IgD-negative memory B cell (primary cell): ENCODE data around the gene FAT1. TPM values are rescaled to one million over a fixed set of nuclear protein-coding genes. Genes with fewer than 3 reads are reported as not detected.
A peak's percentile ranks its signal among the peaks of the same experiment; 100 is the strongest.

Experiments used
- H3K27ac Mint-ChIP-seq, 3 donors: one replicate each; pipeline ENCODE4 v1.8.0; 2020 to 2022; ENCODE audit warnings: mild to moderate bottlenecking in 3 of 3, mixed read lengths in 3 of 3, moderate library complexity in 1 of 3
- H3K27me3 Mint-ChIP-seq: one replicate; pipeline ENCODE4 v1.8.0; 2021; ENCODE audit warnings: mixed read lengths
- H3K36me3 Mint-ChIP-seq: one replicate; pipeline ENCODE4 v1.8.0; 2020; ENCODE audit warnings: mild to moderate bottlenecking, mixed read lengths
- H3K4me1 Mint-ChIP-seq, 3 donors: one replicate each; pipeline ENCODE4 v1.8.0; 2020 to 2022; ENCODE audit warnings: mixed read lengths in 3 of 3, mild to moderate bottlenecking in 1 of 3
- H3K4me3 Mint-ChIP-seq, 4 donors: one replicate each; pipeline ENCODE4 v1.8.0; 2020 to 2022; ENCODE audit warnings: mild to moderate bottlenecking in 4 of 4, mixed read lengths in 4 of 4, moderate library complexity in 3 of 4
- H3K9me3 Mint-ChIP-seq, 3 donors: one replicate each; pipeline ENCODE4 v1.8.0; 2020 to 2021; ENCODE audit warnings: mixed read lengths in 3 of 3, mild to moderate bottlenecking in 1 of 3
- polyA plus RNA-seq: library from polyadenylated mRNA; unstranded; fragments of 300-500 nt; fragmentation: Illumina TruSeq; gene quantifications from one replicate; pipeline ENCODE4 v1.2.3, GENCODE V29; 2021

Gene FAT1
- polyA plus RNA-seq, 1 donor from 2014 or later, result not detected

DNA sequence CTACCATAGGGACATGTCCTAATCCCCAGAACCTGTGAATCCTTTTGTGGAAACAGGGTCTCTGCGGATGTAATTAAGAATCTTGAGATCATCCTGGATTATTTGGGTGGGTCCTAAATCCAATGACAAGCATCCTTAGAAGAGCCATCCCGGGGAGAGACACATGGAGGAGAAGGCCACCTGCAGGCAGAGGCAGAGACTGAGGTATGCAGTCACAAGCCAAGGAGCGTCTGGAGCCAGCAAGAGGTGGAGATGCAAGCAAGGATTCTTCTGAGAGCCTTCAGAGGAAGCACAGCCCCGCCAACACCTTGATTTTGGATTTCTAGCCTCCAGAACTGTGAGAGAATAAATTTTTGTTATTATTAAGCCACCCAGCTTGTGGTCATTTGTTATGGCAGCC is 13.8 kb upstream of the FAT1 start:
- H3K27ac Mint-ChIP-seq, result peak overlapping the region in 1 of 3 donors; percentile 50
- H3K9me3 Mint-ChIP-seq, result peaks cover 3 to 4% (median 4%) of the 10 kb centered on the region in 3 donors
- H3K4me1 Mint-ChIP-seq, result peaks cover 0 to 1% (median 0%) of the 10 kb centered on the region in 3 donors
- peaks cover 2% of the 10 kb centered on the region for H3K36me3 Mint-ChIP-seq
- no peaks in the 10 kb centered on the region for H3K27me3 Mint-ChIP-seq
- H3K4me3 Mint-ChIP-seq, result no peak overlapping the region

DNA sequence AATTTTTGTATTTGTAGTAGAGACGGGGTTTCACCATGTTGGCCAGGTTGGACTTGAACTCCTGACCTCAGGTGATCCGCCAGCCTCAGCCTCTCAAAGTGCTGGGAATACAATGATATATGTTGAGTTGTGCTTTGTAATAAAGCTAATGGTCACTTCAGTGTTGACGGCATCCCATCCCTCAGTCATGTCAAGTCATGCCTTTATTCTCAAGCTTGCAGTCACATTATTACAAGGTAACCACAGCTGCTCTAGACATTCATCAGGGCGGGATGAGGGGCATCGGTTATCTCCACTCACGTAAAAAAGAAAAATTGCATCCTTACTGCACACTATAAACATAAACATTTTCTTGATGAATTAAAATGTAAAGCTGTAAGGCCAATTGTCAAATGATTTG is 12.8 kb upstream of the FAT1 start:
- Mint-ChIP-seq H3K4me3 (no peak overlapping the region), H3K27ac (no peak overlapping the region), H3K36me3 (peaks cover 2% of the 10 kb centered on the region), H3K27me3 (no peaks in the 10 kb centered on the region), H3K9me3 (peaks cover 3 to 4% (median 4%) of the 10 kb centered on the region in 3 donors), H3K4me1 (peaks cover 0 to 1% (median 0%) of the 10 kb centered on the region in 3 donors)

DNA sequence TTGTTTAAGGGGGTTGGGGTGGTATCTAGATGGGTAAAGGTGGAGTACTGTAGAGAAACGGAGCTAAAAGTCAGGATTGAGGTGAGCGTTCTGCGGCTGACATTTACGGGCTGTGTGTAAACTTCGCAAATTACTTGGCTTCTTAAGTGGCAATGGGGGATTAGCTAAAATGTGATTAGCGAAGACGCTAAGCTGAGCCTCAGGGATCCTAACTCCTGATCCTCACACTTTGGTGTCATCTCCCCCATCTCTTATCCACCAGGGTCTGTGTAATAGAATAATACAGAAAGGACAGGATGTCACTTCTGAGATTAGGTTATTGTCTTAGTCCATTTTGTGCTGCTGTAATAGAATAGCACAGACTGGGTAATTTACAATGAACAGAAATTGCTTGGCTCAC is 10.6 kb upstream of the FAT1 start:
- no peaks in the 10 kb centered on the region for H3K27me3 Mint-ChIP-seq
- H3K4me3 Mint-ChIP-seq, result no peak overlapping the region
- H3K36me3 Mint-ChIP-seq, result peaks cover 2% of the 10 kb centered on the region
- peaks cover 0 to 1% (median 0%) of the 10 kb centered on the region in 3 donors for H3K4me1 Mint-ChIP-seq
- peaks cover 3 to 4% (median 4%) of the 10 kb centered on the region in 3 donors for H3K9me3 Mint-ChIP-seq
- H3K27ac Mint-ChIP-seq, result no peak overlapping the region

DNA sequence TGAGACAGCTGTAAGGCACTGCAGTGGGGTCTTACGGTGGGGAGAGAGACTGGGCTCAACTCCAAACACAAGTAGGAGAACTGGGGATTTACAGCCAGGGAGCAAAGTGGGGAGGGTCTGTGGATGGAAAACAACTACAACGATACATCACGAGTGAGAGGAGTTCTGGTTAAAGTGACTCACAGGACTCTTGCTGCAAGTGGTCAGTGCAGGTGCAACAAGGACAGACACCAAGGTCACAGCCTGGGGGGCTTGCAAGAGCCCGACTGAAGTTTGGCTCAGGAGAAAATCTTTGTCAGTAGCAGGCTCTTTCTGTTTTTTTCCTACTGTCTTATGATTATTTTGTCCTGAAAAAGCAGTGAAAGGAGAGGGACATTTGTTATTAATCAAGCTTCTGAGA is 10.1 kb upstream of the FAT1 start:
- Mint-ChIP-seq H3K9me3 (peaks cover 3 to 4% (median 4%) of the 10 kb centered on the region in 3 donors), H3K4me3 (no peak overlapping the region), H3K27me3 (no peaks in the 10 kb centered on the region), H3K27ac (no peak overlapping the region), H3K36me3 (peaks cover 2% of the 10 kb centered on the region), H3K4me1 (peaks cover 0 to 1% (median 0%) of the 10 kb centered on the region in 3 donors)

DNA sequence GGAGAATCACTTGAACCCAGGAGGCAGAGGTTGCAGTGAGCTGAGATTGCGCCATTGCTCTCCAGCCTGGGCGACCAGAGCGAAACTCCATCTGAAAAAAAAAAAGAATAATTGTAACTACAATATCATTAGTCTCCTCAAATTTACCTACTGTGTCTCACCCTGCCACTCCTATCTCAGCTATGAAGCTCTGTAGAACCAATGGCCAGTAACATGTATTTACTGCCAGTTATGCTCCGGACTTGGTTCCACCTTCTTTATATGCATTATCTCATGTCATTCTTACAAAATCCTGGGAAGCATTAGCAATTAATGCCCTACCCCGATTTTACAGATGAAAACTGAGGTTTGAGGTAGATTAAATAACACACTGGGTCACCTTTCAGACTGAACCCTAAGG is 7.0 kb upstream of the FAT1 start:
- H3K4me1 Mint-ChIP-seq, result peaks cover 0 to 5% (median 1%) of the 10 kb centered on the region in 3 donors
- peaks cover 18% of the 10 kb centered on the region for H3K27me3 Mint-ChIP-seq
- H3K36me3 Mint-ChIP-seq, result peaks cover 2% of the 10 kb centered on the region
- H3K27ac Mint-ChIP-seq, result no peak overlapping the region
- no peak overlapping the region for H3K4me3 Mint-ChIP-seq
- H3K9me3 Mint-ChIP-seq, result peaks cover 0 to 7% (median 3%) of the 10 kb centered on the region in 3 donors

DNA sequence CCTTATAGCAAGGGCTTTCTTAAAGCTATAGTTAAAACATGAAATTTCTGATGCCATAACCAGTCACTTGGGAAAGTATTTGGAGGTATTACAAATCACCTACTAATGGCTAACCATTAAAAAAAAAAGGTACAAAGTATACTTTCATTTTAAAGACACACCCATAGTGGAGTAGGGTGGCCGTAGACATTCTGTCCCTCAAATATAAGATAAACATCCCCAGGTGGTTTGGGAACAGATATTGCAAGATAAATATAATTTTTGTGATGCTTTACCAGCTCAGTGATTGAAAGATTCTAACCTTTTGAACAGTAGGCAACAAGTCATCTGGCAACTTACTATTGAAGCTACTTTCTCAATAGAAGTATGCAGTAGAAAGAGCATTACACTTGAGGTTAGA is 6.2 kb upstream of the FAT1 start:
- H3K36me3 Mint-ChIP-seq, result peaks cover 2% of the 10 kb centered on the region
- peaks cover 0 to 5% (median 1%) of the 10 kb centered on the region in 3 donors for H3K4me1 Mint-ChIP-seq
- no peak overlapping the region for H3K4me3 Mint-ChIP-seq
- peaks cover 26% of the 10 kb centered on the region for H3K27me3 Mint-ChIP-seq
- H3K27ac Mint-ChIP-seq, result no peak overlapping the region
- H3K9me3 Mint-ChIP-seq, result peaks cover 0 to 10% (median 3%) of the 10 kb centered on the region in 3 donors

DNA sequence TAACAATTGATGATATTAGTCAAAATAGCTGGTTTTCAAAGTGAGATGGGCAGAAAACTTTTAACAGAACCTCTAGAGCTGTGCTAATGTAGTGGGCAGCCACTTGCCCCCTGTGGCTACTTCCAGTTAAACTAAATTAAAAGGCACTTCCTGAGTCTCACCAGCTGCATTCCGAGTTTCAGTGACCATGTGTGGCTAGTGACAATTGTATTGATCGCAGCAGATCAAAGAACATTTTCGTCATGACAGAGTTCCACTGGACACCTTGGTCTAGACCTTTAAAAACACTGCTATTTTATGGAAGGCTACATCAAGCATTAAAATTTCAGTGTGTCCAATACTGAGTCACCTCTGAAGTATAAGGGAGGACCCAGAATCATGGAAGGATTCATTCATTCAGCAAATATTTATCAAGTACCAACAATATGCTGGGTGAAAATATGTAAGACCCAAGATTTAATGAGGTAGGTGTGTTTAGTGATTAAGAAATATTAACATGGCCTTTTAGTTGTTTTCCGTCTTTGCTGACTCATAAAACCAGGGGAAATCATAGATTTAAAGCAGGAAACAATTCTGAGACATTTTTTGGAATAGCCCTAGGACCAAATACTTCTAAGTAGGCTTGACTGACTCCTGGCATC is 5.1 kb upstream of the FAT1 start:
- H3K27ac Mint-ChIP-seq, result no peak overlapping the region
- H3K4me3 Mint-ChIP-seq, result peak overlapping the region in 1 of 4 donors; percentile 9
- H3K27me3 Mint-ChIP-seq, result peaks cover 30% of the 10 kb centered on the region
- H3K36me3 Mint-ChIP-seq, result no peaks in the 10 kb centered on the region
- H3K4me1 Mint-ChIP-seq, result peaks cover 0 to 5% (median 0%) of the 10 kb centered on the region in 3 donors
- peaks cover 0 to 10% (median 3%) of the 10 kb centered on the region in 3 donors for H3K9me3 Mint-ChIP-seq

DNA sequence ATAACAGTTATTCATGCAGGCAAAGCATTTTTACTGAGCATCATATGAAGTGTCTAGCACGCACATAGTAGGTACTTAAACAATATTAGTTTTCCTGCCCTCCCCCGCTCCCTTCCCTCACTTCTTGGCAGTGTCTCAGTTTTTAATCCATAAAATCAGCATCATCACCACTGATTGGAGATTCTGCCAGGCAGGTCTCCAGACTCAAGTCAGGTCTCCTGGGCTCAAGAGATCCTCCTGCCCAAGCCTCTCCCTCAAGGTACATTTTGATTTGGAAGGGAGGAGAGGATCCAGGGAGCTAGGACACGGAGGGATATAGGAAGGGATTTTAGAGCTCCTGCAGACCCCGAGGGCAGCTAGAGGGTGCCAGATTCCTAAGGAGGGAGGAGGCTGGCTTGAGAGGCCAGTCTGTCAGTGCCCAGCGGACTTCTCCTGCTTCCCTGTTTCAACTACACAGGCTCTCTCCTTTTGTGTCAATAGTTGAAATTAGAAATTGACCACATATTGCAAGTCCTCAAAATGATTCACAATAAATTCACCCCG is 4.4 kb upstream of the FAT1 start:
- H3K9me3 Mint-ChIP-seq, result peaks cover 0 to 10% (median 0%) of the 10 kb centered on the region in 3 donors
- peak overlapping the region in 1 of 4 donors; percentile 41 for H3K4me3 Mint-ChIP-seq
- H3K4me1 Mint-ChIP-seq, result peaks cover 0 to 5% (median 0%) of the 10 kb centered on the region in 3 donors
- H3K36me3 Mint-ChIP-seq, result no peaks in the 10 kb centered on the region
- no peak overlapping the region for H3K27ac Mint-ChIP-seq
- peaks cover 31% of the 10 kb centered on the region for H3K27me3 Mint-ChIP-seq

DNA sequence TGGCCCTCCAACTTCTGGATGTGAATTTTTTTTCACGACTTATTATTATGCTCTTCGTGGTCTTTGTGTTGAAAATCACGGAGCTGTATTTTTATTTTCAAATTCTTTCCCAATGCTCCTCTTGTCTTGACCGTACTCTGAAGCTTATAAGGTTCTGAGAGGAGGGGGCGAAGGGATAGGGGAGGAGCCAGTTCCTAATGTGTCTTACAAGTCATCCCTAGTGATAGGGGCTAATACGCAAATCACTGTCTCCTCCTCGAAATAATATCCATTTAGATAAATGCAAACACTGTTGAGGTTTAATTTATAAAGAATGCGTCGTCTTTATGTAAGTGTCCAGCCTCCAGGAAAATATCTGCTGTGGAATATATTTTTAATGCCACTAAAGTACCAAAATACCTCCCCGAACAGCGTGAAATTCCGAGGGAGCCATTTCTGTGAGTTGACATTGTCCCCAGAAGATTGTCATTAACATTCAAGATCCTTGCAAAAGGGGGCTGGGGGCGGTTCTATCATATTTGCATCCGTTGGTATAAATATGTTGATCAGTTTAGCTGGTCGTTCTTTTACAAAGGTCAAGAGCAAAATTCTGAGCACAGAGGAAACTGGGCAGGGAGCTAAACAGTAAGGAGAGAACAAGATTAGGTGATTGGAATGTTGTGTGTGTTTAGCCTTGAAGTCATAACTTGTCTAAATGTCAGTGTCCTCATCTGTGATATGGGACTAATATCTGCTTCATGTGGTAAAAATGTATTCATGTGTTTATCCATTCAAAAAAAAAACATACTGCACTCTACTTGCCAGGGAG is 3.7 kb upstream of the FAT1 start:
- peaks cover 37% of the 10 kb centered on the region for H3K27me3 Mint-ChIP-seq
- H3K27ac Mint-ChIP-seq, result peak overlapping the region in 1 of 3 donors; percentile 70
- H3K36me3 Mint-ChIP-seq, result no peaks in the 10 kb centered on the region
- H3K4me1 Mint-ChIP-seq, result peaks cover 0 to 5% (median 0%) of the 10 kb centered on the region in 3 donors
- H3K4me3 Mint-ChIP-seq, result peak overlapping the region in 3 of 4 donors; percentile 41 to 73 (median 54)
- H3K9me3 Mint-ChIP-seq, result peaks cover 0 to 10% (median 0%) of the 10 kb centered on the region in 3 donors

DNA sequence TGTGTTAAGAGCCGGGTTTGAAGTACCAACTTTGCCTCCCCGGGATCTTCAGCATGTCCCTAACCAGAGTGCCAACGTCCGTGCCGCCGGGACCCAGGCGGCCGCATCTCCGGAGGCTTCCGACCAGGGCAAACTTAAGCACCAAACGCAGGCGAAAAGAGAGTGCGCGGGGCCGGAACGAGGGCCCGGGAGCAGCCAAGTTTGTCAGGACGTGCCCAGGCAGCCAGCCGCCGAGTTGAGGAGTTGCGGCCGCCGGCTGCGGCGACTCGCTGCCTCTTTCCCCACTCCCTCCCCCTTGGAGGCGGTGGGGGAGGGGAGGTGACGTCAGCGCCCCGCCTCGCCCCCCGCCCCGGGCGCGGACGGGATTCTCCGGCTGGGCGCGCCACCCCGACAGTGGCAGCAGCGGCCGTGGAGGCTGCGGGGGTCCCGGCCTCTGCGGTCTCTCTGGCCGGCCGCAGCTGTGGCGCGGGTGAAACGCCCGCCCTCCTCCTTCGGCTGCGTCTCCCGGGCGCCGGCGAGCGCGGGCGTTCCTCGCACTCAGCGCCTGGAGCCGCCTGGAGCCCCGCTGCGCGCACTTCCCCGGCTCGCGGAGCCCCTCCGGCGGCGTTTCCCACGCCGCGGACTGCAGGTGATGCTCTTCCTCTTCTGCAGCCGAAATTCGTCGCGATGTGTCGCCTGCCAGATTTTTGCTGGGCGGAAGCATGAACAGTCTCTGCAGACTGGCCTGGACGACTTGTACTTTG is 2.9 kb upstream of the FAT1 start:
- H3K9me3 Mint-ChIP-seq, result peaks cover 0 to 10% (median 0%) of the 10 kb centered on the region in 3 donors
- peak overlapping the region in 3 of 4 donors; percentile 32 to 73 (median 59) for H3K4me3 Mint-ChIP-seq
- H3K4me1 Mint-ChIP-seq, result peaks cover 0 to 5% (median 0%) of the 10 kb centered on the region in 3 donors
- H3K27me3 Mint-ChIP-seq, result peaks cover 44% of the 10 kb centered on the region
- no peaks in the 10 kb centered on the region for H3K36me3 Mint-ChIP-seq
- peak overlapping the region in 1 of 3 donors; percentile 70 for H3K27ac Mint-ChIP-seq

DNA sequence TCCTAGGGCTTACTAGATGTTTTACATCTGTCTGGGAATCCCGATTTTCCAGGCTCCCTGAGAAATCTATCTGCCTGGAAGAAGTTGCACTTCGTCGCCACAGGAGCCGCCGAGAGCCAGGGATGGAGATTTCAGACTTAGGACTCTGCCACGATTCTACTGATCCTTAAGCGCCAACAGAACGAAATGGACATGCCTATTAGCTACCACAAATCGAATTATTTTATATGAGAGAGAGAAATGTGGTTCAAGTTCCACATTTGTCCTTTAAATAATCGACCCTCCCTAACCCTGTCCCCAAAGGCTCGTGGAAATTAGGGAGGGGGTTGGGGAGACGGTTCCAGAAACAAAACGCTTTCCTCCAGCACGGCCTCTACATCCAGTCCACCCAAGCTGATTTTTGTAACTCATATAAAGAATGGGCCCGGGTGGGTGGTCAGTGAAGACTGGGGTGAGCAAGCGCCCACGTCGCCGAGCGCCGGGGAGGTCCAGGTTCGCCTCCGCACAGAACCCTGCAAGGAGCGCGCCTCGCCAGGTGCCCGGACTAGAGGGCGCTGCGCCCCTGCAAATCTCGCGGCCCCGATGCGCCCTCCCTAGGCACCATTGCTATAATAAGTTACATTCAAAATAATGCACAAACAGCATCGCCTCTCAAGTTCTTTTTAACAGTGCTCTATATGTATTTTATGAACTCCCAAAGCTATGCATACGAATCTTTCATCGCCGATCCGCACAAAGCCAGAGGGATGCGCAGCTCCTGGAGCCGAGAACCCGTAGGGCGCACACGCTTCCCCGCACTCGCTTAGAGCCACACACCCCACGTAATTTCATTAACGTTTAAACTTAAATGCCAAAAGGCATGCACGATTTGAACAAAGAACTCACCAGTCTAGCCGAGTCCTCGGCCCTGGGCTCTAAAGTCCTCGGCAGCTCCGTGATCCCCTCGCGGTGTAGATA is 2.1 kb upstream of the FAT1 start:
- Mint-ChIP-seq H3K4me1 (peaks cover 0 to 5% (median 0%) of the 10 kb centered on the region in 3 donors), H3K36me3 (no peaks in the 10 kb centered on the region), H3K27ac (peak overlapping the region in 2 of 3 donors; percentile 58 to 59), H3K27me3 (peaks cover 46% of the 10 kb centered on the region), H3K4me3 (peak overlapping the region; percentile 32 to 59 (median 52)), H3K9me3 (peaks cover 0 to 10% (median 0%) of the 10 kb centered on the region in 3 donors)

DNA sequence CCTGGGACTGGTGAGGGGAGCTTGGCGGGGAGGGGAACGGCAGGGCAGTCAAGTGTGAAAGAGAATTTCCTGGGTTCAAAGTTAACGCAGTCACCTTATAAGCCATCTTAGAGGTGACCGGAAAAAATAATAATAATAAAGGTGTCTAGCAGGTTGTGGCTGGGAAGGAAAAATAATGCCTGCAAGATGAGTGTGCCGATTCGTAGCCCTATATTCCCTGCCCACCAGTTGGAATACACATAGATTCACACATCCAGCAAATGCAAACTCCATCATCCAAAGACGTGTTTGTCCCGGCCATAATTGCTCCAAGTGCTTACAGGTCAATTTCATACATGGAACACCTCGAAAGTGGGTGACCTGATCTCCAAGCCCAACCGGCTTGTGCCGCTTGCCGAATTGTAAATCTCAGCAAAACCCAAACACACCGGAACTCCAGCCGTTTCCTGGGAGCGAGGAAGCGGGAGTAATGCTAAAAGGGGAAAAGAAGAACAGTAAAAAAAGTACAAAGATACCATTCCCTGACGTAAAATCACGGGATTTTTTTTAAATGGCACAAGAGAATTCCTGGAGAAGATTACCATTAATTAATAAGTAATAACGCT is 1.3 kb upstream of the FAT1 start:
- peak overlapping the region in 2 of 4 donors; percentile 17 to 38 for H3K4me3 Mint-ChIP-seq
- peaks cover 46% of the 10 kb centered on the region for H3K27me3 Mint-ChIP-seq
- peaks cover 0 to 10% (median 0%) of the 10 kb centered on the region in 3 donors for H3K9me3 Mint-ChIP-seq
- no peaks in the 10 kb centered on the region for H3K36me3 Mint-ChIP-seq
- peak overlapping the region in 1 of 3 donors; percentile 15 for H3K27ac Mint-ChIP-seq
- H3K4me1 Mint-ChIP-seq, result peaks cover 0 to 5% (median 0%) of the 10 kb centered on the region in 3 donors
